ENCODE data around the gene PTPN21.

- TF ChIP-seq ZNF565 (CRISPR knock-in tag; conservative IDR thresholded peaks at IDR 0.05; ENCODE audit: low read depth) (no peak), ZC3H10 (CRISPR knock-in tag; IDR thresholded peaks at IDR 0.05) (no peak), PPARA (CRISPR knock-in tag; IDR thresholded peaks at IDR 0.05; ENCODE audit: borderline replicate concordance) (no peak), ARNTL (CRISPR knock-in tag; IDR thresholded peaks at IDR 0.05; ENCODE audit: borderline replicate concordance, low read depth) (no peak), ZFP3 (CRISPR knock-in tag; IDR thresholded peaks at IDR 0.05) (no peak)
These were observed 52.1 kb downstream of the PTPN21 start for GRCh38 chr14:88502740-88503139.

Data from SK-N-SH treated with all-trans-retinoic acid at 6 μM for 48 hours (cell line).